K562 (cell line): ENCODE measurements around the gene RBPJL.

Experiments
- CTCF ChIP-seq, 3 experiments: IDR thresholded peaks in 2 of 3; conservative IDR thresholded peaks in 1 of 3; 2 replicates each; pipeline ENCODE4 v1.5.1; 2011 to 2012; ENCODE audit warnings: low read length in 3 of 3, mild to moderate bottlenecking in 3 of 3, control low read depth in 2 of 3, improper control_type of control experiment in 1 of 3, inconsistent platforms in 1 of 3, low read depth in 1 of 3, mixed read lengths in 1 of 3, moderate library complexity in 1 of 3; ENCODE audit not compliant: insufficient read depth in 2 of 3
- EP300 ChIP-seq: IDR thresholded peaks from 2 replicates; pipeline ENCODE4 v1.6.1; 2012; ENCODE audit warnings: low read length, improper control_type of control experiment
- FOSL1 ChIP-seq: fragments of 200-800 bp; sonication (Bioruptor generic); conservative IDR thresholded peaks from 2 replicates; pipeline ENCODE4 v1.6.1; 2016; ENCODE audit warnings: missing genetic modification characterization, missing compliant biosample characterization
- GABPA ChIP-seq: fragments of 200-800 bp; sonication (Bioruptor generic); conservative IDR thresholded peaks from 2 replicates; pipeline ENCODE4 v1.6.1; 2016; ENCODE audit warnings: low read depth, missing genetic modification characterization, missing compliant biosample characterization
- NCOA2 ChIP-seq, 2 experiments: fragments of 450-650 bp; IDR thresholded peaks; 2 replicates each; pipeline ENCODE4 v1.6.1; 2018; ENCODE audit warnings: mild to moderate bottlenecking in 2 of 2, moderate library complexity in 1 of 2; ENCODE audit not compliant: partially characterized antibody in 2 of 2
- NCOR1 ChIP-seq: fragments of 450-650 bp; IDR thresholded peaks from 2 replicates; pipeline ENCODE4 v1.6.1; 2016; ENCODE audit warnings: mild to moderate bottlenecking, moderate library complexity
- PBX2 ChIP-seq, 2 experiments: IDR thresholded peaks in 1 of 2; conservative IDR thresholded peaks in 1 of 2; 2 replicates each; pipeline ENCODE4 v1.6.1; 2016; ENCODE audit warnings: low read depth in 2 of 2, mild to moderate bottlenecking in 1 of 2, missing compliant biosample characterization in 1 of 2, missing genetic modification characterization in 1 of 2, moderate library complexity in 1 of 2
- SAP30 ChIP-seq: fragments of 200-600 bp; sonication (generic); IDR thresholded peaks from 2 replicates; pipeline ENCODE4 v1.6.1; 2012; ENCODE audit warnings: borderline replicate concordance, low read depth, mild to moderate bottlenecking, moderate library complexity, low read length, control low read depth, inconsistent platforms; ENCODE audit not compliant: insufficient read depth, poor library complexity, severe bottlenecking
- SETDB1 ChIP-seq: IDR thresholded peaks from one replicate; pipeline ENCODE4 v1.6.1; 2012; ENCODE audit warnings: low read length, control low read depth, inconsistent platforms
- TAF1 ChIP-seq: IDR thresholded peaks from 2 replicates; pipeline ENCODE4 v1.6.1; 2011; ENCODE audit warnings: mild to moderate bottlenecking, low read length, moderate library complexity; ENCODE audit not compliant: insufficient read depth, control insufficient read depth, severe bottlenecking; ENCODE audit errors: extremely low read depth
- TF ChIP-seq, protein P1 (sequence below): sonication (generic); formaldehyde crosslinking; IDR thresholded peaks from 2 replicates; pipeline ENCODE4 v1.8.0; 2022; ENCODE audit warnings: mild to moderate bottlenecking, low read depth, missing genetic modification reagents
- TF ChIP-seq, protein P2 (sequence below): fragments of 250-450 bp; sonication (Bioruptor Pico); IDR thresholded peaks from 2 replicates; pipeline ENCODE4 v1.8.0; 2021; ENCODE audit warnings: moderate library complexity, mild to moderate bottlenecking, inconsistent platforms

- TF ChIP-seq TAF1 (no peak), CTCF (IDR thresholded peaks at IDR 0.05 in 2 of 3, conservative IDR thresholded peaks at IDR 0.05 in 1 of 3; ENCODE audit: insufficient read depth in 2 of 3, low read depth in 1 of 3, low read length in 3 of 3) (peak; percentile 90 to 93 (median 92)), NCOA2 (IDR thresholded peaks at IDR 0.05; ENCODE audit: partially characterized antibody in 2 of 2) (no peak), GABPA (tag) (no peak), FOSL1 (tag) (no peak), PBX2 (CRISPR knock-in tag; IDR thresholded peaks at IDR 0.05; ENCODE audit: low read depth) (no peak), PBX2 (tag; conservative IDR thresholded peaks at IDR 0.05; ENCODE audit: low read depth) (no peak), SETDB1 (no peak), NCOR1 (no peak), EP300 (no peak), SAP30 (no peak)
- TF ChIP-seq, protein P1, sequence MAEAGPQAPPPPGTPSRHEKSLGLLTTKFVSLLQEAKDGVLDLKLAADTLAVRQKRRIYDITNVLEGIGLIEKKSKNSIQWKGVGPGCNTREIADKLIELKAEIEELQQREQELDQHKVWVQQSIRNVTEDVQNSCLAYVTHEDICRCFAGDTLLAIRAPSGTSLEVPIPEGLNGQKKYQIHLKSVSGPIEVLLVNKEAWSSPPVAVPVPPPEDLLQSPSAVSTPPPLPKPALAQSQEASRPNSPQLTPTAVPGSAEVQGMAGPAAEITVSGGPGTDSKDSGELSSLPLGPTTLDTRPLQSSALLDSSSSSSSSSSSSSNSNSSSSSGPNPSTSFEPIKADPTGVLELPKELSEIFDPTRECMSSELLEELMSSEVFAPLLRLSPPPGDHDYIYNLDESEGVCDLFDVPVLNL (CRISPR knock-in tag) = no peak
- TF ChIP-seq, protein P2, sequence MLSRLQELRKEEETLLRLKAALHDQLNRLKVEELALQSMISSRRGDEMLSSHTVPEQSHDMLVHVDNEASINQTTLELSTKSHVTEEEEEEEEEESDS (CRISPR knock-in tag) = no peak
These were observed 15.8 kb upstream of the RBPJL start for GRCh38 chr20:45290677-45291355.
